AG08395 (cell line): ENCODE data around the gene ISM1.

Source experiments
- DNase-seq: peaks from one replicate; pipeline ENCODE4 v3.0.0; 2012; ENCODE audit warnings: mixed read lengths, low spot score

ISM1 gene

DNA sequence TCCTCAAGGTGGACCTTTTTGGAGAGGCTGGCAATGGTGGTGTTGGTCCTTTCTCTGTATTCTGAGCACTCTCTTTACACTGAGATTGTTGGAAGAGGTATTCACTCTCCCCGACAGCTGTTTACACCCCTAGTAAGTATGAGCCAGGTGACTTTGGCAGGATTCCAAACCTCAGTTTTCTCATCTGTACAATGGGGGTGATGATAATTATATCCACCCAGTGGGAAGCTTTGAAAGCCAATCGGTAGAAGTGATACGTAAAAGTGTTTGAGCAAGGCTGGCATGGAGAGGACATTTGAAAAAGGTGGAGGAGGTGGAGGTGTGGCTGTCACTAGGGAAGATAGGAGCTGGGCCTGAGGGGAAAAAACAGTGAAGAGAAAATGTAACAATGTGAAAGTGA is 35.5 kb downstream of the ISM1 start:
- DNase-seq, result no peak

DNA sequence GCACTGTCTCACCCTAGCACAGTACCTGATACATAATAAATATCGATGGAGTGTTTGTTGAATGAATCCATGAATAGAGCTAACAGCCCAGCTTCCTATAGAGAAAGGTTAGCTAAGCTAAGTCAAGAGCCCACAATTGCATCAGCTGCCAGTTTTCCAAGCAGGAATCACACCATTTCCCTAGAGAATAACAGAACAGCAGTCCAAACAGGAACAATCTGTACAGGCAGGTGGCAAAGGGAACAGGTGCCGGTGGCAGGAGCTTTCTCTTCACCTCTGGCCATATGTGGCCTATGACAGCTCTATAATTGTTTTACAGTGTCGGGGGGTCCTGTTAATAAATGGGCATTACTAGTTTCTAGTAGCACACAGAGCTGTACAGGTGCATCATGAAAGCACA is 38.8 kb downstream of the ISM1 start:
- DNase-seq, result no peak

- peak; percentile 21 for DNase-seq
Measured at GRCh38 chr20:13260650-13261279, 39.7 kb downstream of the ISM1 start.

DNA sequence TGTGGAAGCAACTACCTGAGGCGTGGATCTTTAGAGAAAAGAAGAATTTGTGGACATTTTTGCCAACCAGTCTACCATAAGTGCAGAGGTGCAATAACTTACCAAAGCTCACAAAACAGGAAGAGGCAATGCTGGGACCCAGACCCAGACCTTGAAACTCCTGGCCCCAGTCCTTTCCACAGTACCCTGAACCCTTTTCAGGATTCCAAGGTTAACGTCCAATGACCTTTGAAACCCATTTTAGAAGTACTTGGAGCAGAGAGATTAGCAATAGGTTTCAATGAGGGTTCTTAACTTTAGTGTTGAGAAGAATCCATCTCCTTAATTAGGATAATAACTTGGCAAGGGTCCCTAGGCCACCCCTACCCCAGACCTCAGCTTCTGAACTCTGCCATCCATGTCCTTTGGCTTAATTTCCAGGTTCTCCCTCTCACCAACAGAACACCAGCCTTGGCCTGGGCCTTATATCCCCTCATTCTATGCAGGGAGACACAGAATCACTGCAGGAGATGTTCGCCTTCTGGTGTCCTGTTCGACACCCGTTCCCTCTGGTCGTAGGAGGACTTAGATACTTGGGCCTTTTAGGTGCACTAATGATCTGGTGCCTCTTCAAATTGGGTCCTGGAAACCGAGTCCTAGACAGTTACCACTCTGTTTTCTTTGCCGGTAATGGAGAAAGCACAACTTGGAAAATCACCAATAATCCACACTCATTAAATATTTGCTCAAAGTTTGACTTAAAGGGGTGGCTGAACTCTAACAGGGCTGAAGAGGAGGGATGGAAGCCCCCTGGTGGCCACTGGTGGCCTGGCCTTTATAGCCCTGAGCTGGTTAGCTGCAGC is 40.6 kb downstream of the ISM1 start:
- DNase-seq, result peak; percentile 78

GRCh38 chr20:13262302-13262650 is 41.2 kb downstream of the ISM1 start:
- no peak for DNase-seq

GRCh38 chr20:13262671-13263360 is 41.7 kb downstream of the ISM1 start:
- no peak for DNase-seq

- no peak for DNase-seq
Measured at GRCh38 chr20:13263451-13263850, 42.4 kb downstream of the ISM1 start.

GRCh38 chr20:13264907-13265306 is 43.8 kb downstream of the ISM1 start:
- DNase-seq, result no peak

DNA sequence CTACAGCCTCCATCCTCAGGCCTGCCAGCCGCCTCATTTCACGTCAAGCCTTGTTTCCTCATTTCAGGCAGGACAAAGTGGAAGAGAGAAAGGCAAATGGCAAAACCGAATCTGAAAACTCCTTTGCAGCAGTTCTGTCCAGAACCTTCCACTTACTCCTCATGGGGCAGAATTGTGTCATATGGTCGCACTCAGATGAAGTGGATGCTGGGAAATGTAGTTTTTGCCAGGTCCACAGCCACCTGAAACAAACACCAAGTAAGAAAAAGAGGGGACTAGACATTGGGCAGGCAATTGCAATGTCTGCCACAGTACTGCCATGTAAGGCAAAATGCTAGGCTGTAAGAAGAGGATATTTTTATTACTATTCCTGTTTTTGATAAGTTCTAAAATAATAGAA is 44.9 kb downstream of the ISM1 start:
- no peak for DNase-seq

DNA sequence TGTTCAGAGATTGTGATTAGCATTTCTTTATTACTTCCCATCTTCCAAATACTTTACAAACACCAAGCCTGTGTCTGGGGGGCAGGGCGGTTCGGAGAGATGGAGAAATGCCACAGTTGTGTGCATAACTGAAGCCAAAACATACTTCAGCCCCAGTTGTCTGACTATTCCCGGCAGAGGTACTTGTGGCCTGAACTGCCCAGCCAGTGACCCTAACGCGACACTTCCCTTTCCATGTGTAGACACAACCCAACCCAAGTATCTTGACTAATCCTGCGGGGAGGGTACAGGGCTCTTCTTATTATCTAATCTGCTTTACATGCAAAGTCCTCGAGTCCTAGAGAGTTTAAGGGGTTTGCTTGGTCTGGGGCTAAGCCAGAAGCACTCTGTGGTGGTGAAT is 46.2 kb downstream of the ISM1 start:
- DNase-seq, result no peak

GRCh38 chr20:13268953-13269352 is 47.9 kb downstream of the ISM1 start:
- DNase-seq, result no peak

- DNase-seq, result no peak
Measured at GRCh38 chr20:13270211-13270610, 49.1 kb downstream of the ISM1 start.

DNA sequence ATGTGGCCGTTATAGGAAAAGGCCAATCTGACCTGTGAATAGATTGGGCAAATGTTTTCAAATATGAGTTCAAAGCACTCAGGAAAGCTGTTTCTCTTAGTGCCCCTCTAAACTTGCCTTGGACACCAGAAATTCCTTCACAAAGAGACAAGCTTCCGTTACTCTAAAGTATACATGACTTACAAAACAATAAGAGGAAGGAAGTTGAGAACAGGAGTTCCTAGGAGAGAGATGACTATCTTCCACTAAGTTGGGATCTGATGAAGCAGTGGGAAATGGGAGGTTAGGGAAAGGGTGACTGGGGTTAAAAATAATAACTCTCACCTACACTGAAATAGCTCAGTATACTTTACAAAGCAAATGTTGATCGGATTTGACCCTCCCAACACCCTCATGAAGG is 50.0 kb downstream of the ISM1 start:
- no peak for DNase-seq

DNA sequence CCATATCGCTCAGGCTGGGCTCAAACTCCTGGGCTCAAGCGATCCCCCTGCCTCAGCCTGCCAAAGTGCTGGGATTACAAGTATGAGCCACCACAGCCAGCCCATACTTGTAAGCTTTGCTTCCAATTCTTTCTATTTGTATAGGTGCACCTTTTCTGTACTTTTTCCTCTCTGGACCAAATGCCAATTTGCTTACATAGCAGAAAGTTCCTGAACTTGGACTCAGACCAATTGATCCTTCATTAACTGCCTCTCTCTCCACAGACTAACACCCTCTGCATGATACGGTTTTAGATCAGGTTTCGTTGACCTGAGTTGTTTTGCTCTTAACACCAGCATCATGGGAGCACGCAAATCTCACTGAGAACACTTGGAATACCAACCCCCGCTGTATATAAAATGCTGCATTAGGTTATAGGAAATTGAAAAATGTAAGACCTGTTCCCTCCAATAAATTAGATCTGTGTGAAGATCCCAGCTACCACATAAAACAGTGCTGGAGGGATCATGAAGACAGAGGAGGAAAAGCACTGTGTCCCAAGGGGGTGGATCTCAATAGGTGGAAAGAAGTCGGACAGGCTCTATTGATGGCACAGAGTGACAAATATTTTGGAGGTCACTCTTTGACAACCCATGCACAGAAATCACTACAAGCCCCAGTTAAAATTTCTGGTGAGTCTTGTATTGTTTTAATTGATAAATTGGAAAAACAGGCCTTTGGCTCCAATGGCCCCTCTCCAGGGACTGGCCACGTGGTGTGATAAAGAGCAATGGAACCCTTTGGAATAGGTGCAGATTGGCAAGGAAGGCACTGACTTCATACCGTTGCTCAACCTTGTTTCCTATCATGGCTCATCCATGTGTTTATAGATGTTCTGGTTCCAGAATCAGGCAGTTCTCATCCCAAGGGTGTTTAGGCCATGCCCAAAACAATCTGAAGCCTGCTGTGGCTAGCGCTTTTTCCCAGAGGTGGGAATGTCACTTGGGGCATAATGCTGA is 51.2 kb downstream of the ISM1 start:
- DNase-seq, result no peak

GRCh38 chr20:13274275-13274861 is 53.3 kb downstream of the ISM1 start:
- no peak for DNase-seq

DNA sequence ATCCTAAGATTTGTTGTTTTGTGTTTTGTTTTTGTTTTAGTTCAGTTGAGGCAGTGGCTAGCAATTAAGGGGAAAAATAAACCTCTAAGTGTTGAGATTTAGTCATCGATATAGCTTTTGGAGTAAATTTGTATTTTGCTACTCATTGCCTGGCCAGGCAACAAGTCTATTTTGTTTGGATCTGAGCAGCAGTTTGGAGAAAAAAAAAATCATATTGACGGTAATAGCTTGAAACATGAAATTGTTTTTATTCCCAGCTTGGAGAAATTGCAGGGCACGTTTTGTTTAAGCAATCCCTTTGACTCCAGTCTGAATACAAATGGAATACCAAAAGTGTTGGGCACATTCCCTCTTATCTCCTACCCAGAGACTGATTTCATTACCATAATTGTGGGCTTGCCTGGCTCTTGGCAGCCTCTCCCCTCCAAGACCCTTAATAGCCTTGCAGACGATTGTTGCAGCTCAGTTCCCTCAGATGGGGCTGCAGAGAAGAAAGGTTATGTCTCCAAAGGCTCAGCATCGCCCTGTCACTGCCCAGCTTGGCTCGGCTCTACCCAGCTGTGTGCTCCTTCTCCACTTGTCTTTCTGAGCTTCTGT is 56.0 kb downstream of the ISM1 start:
- no peak for DNase-seq

- DNase-seq, result peak; percentile 78
Measured at GRCh38 chr20:13277663-13278295, 56.7 kb downstream of the ISM1 start.

DNA sequence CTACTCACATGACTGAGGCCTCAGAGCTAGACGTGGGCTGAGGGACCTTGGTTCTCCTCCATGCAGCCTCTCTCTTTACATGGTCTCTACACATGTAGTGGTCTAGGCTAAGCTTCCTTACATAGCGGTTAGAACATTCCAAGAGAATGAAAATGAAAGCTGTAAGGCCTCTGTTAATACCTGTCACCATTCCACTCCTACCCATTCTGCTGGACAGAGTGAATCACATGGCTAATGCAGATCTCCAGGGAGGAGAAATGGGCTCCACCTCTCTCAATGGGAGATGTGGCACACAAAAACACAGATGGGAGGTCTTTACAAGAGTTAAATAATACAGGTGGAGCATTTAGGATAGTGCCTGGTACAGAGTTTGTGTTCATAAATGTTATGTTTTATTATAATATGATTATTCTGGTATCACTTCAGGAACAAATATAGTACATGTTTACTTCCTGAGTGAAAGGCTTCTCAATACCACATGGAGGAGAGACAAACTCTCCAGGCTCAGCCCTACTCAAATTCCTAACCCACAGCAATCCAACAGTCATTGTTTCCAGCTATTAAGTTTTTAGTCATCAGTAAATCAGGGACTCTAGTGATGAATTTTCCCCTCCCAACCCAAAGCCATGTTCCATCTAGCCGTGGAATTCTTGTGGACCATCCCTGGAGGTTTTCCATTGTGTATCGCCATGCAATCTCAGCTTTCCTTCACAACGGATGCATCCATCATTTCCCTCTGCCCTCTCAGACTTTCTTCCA is 57.9 kb downstream of the ISM1 start:
- DNase-seq, result peak; percentile 61

- DNase-seq, result no peak
Measured at GRCh38 chr20:13280609-13281324, 59.7 kb downstream of the ISM1 start.
